ENCODE results near the gene MAGEB18. TPM values are rescaled to one million over a fixed set of nuclear protein-coding genes. Genes with fewer than 3 reads are reported as not detected.

The MAGEB18 gene
- total RNA-seq, result not detected
- polyA plus RNA-seq, result not detected
- long read RNA-seq, donor 1, result 0 reads
- long read RNA-seq, donor 2, result 0 reads
- long read RNA-seq, donor 3, result 0 reads
- long read RNA-seq, donor 4, result 0 reads
- long read RNA-seq, donor 5, result 0 reads
- long read RNA-seq, donor 6, result 0 reads
- long read RNA-seq, donor 7, result 0 reads
- long read RNA-seq, donor 8, result 0 reads
- long read RNA-seq, donor 9, result 0 reads
- long read RNA-seq, donor 10, result 0 reads

- H3K9me3 ChIP-seq (ENCODE audit: control insufficient read depth in 2 of 2, insufficient read depth in 1 of 2, low read length in 1 of 2), result no peaks in the 10 kb centered on the region
- no peak within 1 kb of the TSS for H3K4me3 ChIP-seq (ENCODE audit: low read length in 2 of 2)
- no peaks in the 10 kb centered on the region for H3K36me3 ChIP-seq (ENCODE audit: control insufficient read depth in 2 of 2, insufficient read depth in 2 of 2, low read length in 1 of 2)
- no peak for DNase-seq (ENCODE audit: low read depth in 6 of 9, low spot score in 9 of 9)
- H3K27ac ChIP-seq (ENCODE audit: low read depth in 1 of 2, low read length in 1 of 2), result no peak within 1 kb of the TSS
- WGBS, result 92% methylated on average over 11 of the region's 11 CpGs
- no peaks in the 10 kb centered on the region for H3K27me3 ChIP-seq (ENCODE audit: control insufficient read depth in 2 of 2, insufficient read depth in 1 of 2, low read length in 1 of 2)
- no peaks in the 10 kb centered on the region for H3K4me1 ChIP-seq (ENCODE audit: control insufficient read depth in 2 of 2, insufficient read depth in 2 of 2, low read length in 2 of 2)
Measured at GRCh38 chrX:26138274-26138673, at the start of gene MAGEB18. MAGEB18 (plus strand) TSS chrX:26138343; CDS start chrX:26138986, 643 bp downstream.

GRCh38 chrX:26100421-26100920 is 37.7 kb upstream of the MAGEB18 start:
- 78% methylated on average over 3 of the region's 3 CpGs for WGBS

GRCh38 chrX:26109142-26109541 is 29.0 kb upstream of the MAGEB18 start:
- H3K27me3 ChIP-seq (ENCODE audit: control insufficient read depth in 2 of 2, insufficient read depth in 1 of 2, low read length in 1 of 2), result no peaks in the 10 kb centered on the region
- H3K36me3 ChIP-seq (ENCODE audit: control insufficient read depth in 2 of 2, insufficient read depth in 2 of 2, low read length in 1 of 2), result no peaks in the 10 kb centered on the region
- no peak for DNase-seq (ENCODE audit: low read depth in 6 of 9, low spot score in 9 of 9)
- no peaks in the 10 kb centered on the region for H3K4me1 ChIP-seq (ENCODE audit: control insufficient read depth in 2 of 2, insufficient read depth in 2 of 2, low read length in 2 of 2)
- no peak overlapping the region for H3K4me3 ChIP-seq (ENCODE audit: low read length in 2 of 2)
- H3K9me3 ChIP-seq (ENCODE audit: control insufficient read depth in 2 of 2, insufficient read depth in 1 of 2, low read length in 1 of 2), result no peaks in the 10 kb centered on the region
- 94% methylated on average over 1 of the region's 1 CpG for WGBS
- no peak overlapping the region for H3K27ac ChIP-seq (ENCODE audit: low read depth in 1 of 2, low read length in 1 of 2)

More at GRCh38 chrX:26100421-26100920, 37.7 kb upstream of the MAGEB18 start:
- DNase-seq (ENCODE audit: low read depth in 6 of 9, low spot score in 9 of 9), result no peak
- Histone ChIP-seq H3K9me3 (ENCODE audit: control insufficient read depth in 2 of 2, insufficient read depth in 1 of 2, low read length in 1 of 2) (no peaks in the 10 kb centered on the region), H3K36me3 (ENCODE audit: control insufficient read depth in 2 of 2, insufficient read depth in 2 of 2, low read length in 1 of 2) (no peaks in the 10 kb centered on the region), H3K27me3 (ENCODE audit: control insufficient read depth in 2 of 2, insufficient read depth in 1 of 2, low read length in 1 of 2) (no peaks in the 10 kb centered on the region), H3K4me1 (ENCODE audit: control insufficient read depth in 2 of 2, insufficient read depth in 2 of 2, low read length in 2 of 2) (no peaks in the 10 kb centered on the region), H3K27ac (ENCODE audit: low read depth in 1 of 2, low read length in 1 of 2) (no peak overlapping the region), H3K4me3 (ENCODE audit: low read length in 2 of 2) (no peak overlapping the region)

GRCh38 chrX:26146024-26146423 is 7.9 kb downstream of the MAGEB18 start:
- no peaks in the 10 kb centered on the region for H3K36me3 ChIP-seq (ENCODE audit: control insufficient read depth in 2 of 2, insufficient read depth in 2 of 2, low read length in 1 of 2)
- no peak overlapping the region for H3K4me3 ChIP-seq (ENCODE audit: low read length in 2 of 2)
- no peaks in the 10 kb centered on the region for H3K27me3 ChIP-seq (ENCODE audit: control insufficient read depth in 2 of 2, insufficient read depth in 1 of 2, low read length in 1 of 2)
- no peak overlapping the region for H3K27ac ChIP-seq (ENCODE audit: low read depth in 1 of 2, low read length in 1 of 2)
- no peaks in the 10 kb centered on the region for H3K4me1 ChIP-seq (ENCODE audit: control insufficient read depth in 2 of 2, insufficient read depth in 2 of 2, low read length in 2 of 2)
- DNase-seq (ENCODE audit: low read depth in 6 of 9, low spot score in 9 of 9), result no peak
- H3K9me3 ChIP-seq (ENCODE audit: control insufficient read depth in 2 of 2, insufficient read depth in 1 of 2, low read length in 1 of 2), result peaks cover 0 to 8% of the 10 kb centered on the region in 2 donors
- WGBS, result 50% methylated on average over 2 of the region's 2 CpGs

- H3K27me3 ChIP-seq (ENCODE audit: control insufficient read depth in 2 of 2, insufficient read depth in 1 of 2, low read length in 1 of 2), result no peaks in the 10 kb centered on the region
- H3K9me3 ChIP-seq (ENCODE audit: control insufficient read depth in 2 of 2, insufficient read depth in 1 of 2, low read length in 1 of 2), result peaks cover 0 to 10% of the 10 kb centered on the region in 2 donors
- 92% methylated on average over 10 of the region's 10 CpGs for WGBS
- DNase-seq (ENCODE audit: low read depth in 6 of 9, low spot score in 9 of 9), result no peak
- no peak within 1 kb of the TSS for H3K4me3 ChIP-seq (ENCODE audit: low read length in 2 of 2)
- H3K4me1 ChIP-seq (ENCODE audit: control insufficient read depth in 2 of 2, insufficient read depth in 2 of 2, low read length in 2 of 2), result no peaks in the 10 kb centered on the region
- no peak within 1 kb of the TSS for H3K27ac ChIP-seq (ENCODE audit: low read depth in 1 of 2, low read length in 1 of 2)
- no peaks in the 10 kb centered on the region for H3K36me3 ChIP-seq (ENCODE audit: control insufficient read depth in 2 of 2, insufficient read depth in 2 of 2, low read length in 1 of 2)
Measured at GRCh38 chrX:26160301-26160700, 22.2 kb downstream of the MAGEB18 start, which contains the start of gene MAGEB6B. MAGEB6B (plus strand) TSS chrX:26160601; CDS start chrX:26160601, 0 bp downstream.

Other genes with a start within 250 kb of the MAGEB18 start
- not detected for gene MAGEB6B, start 22.3 kb downstream of the MAGEB18 start, total RNA-seq
- not detected for gene MAGEB6B, start 22.3 kb downstream of the MAGEB18 start, polyA plus RNA-seq
- gene MAGEB6, start 54.1 kb downstream of the MAGEB18 start, total RNA-seq, result not detected
- not detected for gene MAGEB6, start 54.1 kb downstream of the MAGEB18 start, polyA plus RNA-seq
- not detected for gene MAGEB5, start 77.8 kb downstream of the MAGEB18 start, total RNA-seq
- not detected for gene MAGEB5, start 77.8 kb downstream of the MAGEB18 start, polyA plus RNA-seq